Gastroesophageal sphincter (tissue), 3 donors: ENCODE results near the gene B4GALT2.

Source experiments
- CTCF ChIP-seq, 4 experiments: fragments of 200-600 bp in 2 of 4; fragments of 450-650 bp in 2 of 4; sonication (generic) in 1 of 4; IDR thresholded peaks; one replicate each; pipeline ENCODE4 v1.5.1; 2017 to 2019; ENCODE audit warnings: antibody characterized with exemption in 4 of 4, mild to moderate bottlenecking in 2 of 4, moderate library complexity in 2 of 4
- EP300 ChIP-seq: sonication (generic); formaldehyde crosslinking; IDR thresholded peaks from one replicate; pipeline ENCODE4 v1.6.1; 2017; ENCODE audit warnings: antibody characterized with exemption, mild to moderate bottlenecking

GRCh38 chr1:44033756-44034155 is 54.7 kb downstream of the B4GALT2 start:
- TF ChIP-seq CTCF (IDR thresholded peaks at IDR 0.05) (no peak), EP300 (no peak)
